Left ventricle myocardium inferior (tissue), 1 donor: ENCODE results near the gene TWF1. TPM values are rescaled to one million over a fixed set of nuclear protein-coding genes. Genes with fewer than 3 reads are reported as not detected.

Source experiments
- DNase-seq: peaks from one replicate; pipeline ENCODE4 v3.0.0-alpha.2; 2020
- H3K27ac ChIP-seq: fragments of 200-600 bp; replicated peaks from 2 replicates; pipeline ENCODE4 v1.8.0; 2021
- H3K27me3 ChIP-seq: fragments of 200-600 bp; 2 replicates; pipeline ENCODE4 v1.8.0; 2021; ENCODE audit warnings: low read depth
- H3K36me3 ChIP-seq: fragments of 200-600 bp; 2 replicates; pipeline ENCODE4 v1.8.0; 2021
- H3K4me1 ChIP-seq: fragments of 200-600 bp; 2 replicates; pipeline ENCODE4 v1.8.0; 2021
- H3K4me3 ChIP-seq: fragments of 200-600 bp; 2 replicates; pipeline ENCODE4 v1.8.0; 2021; ENCODE audit warnings: mild to moderate bottlenecking, moderate library complexity
- H3K9me3 ChIP-seq: fragments of 200-600 bp; replicated peaks from 2 replicates; pipeline ENCODE4 v1.8.0; 2021
- intact Hi-C: fragments of 100-400 bp; cut with micrococcal nuclease; formaldehyde crosslinking; loops from one replicate; pipeline ENCODE4 v1.11.0; 2022
- total RNA-seq: library from RNA; stranded (reverse); fragmentation: NEBNext Ultra II Directional; extraction: Animal tissue kit (Norgen Biotek cat#: 25700); gene quantifications from one replicate; pipeline ENCODE4 v1.2.1, GENCODE V29; 2021
- TF ChIP-seq, protein P1 (sequence below): fragments of 200-600 bp; IDR thresholded peaks from 2 replicates; pipeline ENCODE4 v1.8.0; 2021; ENCODE audit warnings: antibody characterized with exemption, mild to moderate bottlenecking, borderline replicate concordance
- donor health status: DM: no; HTN: yes; CAD: no; lungs with severe emphysema.

Gene TWF1
- total RNA-seq, 1 donor from 2014 or later, result 14.3 TPM

DNA sequence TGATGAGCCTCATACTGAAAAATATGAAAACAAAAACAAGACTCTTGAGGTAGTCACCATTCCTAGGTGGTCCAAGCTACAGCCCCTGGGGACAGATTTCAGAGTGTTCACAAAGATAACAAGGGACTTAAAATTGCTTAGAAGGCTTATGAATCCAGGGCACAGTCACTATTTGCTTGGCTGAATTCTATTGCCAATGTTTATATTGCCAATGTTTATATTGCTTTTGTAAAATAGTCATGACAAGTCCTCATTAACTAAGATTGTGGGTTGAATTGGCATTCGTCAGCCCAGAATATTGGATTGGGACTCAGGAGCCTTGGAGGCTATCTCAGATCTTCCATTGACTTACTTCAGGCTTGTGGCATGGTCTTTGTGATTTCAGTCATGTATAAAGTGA is 36.1 kb upstream of the TWF1 start:
- Histone ChIP-seq H3K36me3 (peaks cover 15% of the 10 kb centered on the region), H3K4me1 (peaks cover 2% of the 10 kb centered on the region), H3K4me3 (no peak overlapping the region), H3K27me3 (no peaks in the 10 kb centered on the region), H3K9me3 (no peaks in the 10 kb centered on the region), H3K27ac (no peak overlapping the region)
- DNase-seq, result no peak
- TF ChIP-seq, protein P1, sequence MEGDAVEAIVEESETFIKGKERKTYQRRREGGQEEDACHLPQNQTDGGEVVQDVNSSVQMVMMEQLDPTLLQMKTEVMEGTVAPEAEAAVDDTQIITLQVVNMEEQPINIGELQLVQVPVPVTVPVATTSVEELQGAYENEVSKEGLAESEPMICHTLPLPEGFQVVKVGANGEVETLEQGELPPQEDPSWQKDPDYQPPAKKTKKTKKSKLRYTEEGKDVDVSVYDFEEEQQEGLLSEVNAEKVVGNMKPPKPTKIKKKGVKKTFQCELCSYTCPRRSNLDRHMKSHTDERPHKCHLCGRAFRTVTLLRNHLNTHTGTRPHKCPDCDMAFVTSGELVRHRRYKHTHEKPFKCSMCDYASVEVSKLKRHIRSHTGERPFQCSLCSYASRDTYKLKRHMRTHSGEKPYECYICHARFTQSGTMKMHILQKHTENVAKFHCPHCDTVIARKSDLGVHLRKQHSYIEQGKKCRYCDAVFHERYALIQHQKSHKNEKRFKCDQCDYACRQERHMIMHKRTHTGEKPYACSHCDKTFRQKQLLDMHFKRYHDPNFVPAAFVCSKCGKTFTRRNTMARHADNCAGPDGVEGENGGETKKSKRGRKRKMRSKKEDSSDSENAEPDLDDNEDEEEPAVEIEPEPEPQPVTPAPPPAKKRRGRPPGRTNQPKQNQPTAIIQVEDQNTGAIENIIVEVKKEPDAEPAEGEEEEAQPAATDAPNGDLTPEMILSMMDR, result no peak
- intact Hi-C loops, result no loop called here

DNA sequence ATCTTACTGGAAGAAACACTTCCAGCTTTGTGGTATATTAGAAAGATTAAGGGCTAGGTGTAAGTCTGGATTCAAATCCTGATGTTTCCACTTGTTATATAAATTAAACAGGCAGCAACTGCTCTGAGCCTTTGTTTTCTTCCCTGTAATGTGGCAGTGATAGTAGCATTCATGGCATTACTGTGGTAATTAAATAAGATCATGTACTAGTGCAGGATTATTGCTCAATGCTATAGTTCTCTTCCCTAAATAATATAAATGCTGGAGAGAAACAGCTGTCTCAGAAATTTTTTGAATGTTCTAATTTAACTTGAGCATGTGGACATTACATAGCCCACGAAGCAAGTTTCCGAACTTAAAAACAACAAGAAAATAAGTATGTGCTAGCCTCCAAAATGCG is 35.1 kb upstream of the TWF1 start:
- Histone ChIP-seq H3K36me3 (peaks cover 15% of the 10 kb centered on the region), H3K9me3 (no peaks in the 10 kb centered on the region), H3K4me1 (peaks cover 12% of the 10 kb centered on the region), H3K27ac (no peak overlapping the region), H3K27me3 (no peaks in the 10 kb centered on the region), H3K4me3 (no peak overlapping the region)
- no peak for DNase-seq
- intact Hi-C loops, result no loop called here
- TF ChIP-seq, protein P1, result no peak

DNA sequence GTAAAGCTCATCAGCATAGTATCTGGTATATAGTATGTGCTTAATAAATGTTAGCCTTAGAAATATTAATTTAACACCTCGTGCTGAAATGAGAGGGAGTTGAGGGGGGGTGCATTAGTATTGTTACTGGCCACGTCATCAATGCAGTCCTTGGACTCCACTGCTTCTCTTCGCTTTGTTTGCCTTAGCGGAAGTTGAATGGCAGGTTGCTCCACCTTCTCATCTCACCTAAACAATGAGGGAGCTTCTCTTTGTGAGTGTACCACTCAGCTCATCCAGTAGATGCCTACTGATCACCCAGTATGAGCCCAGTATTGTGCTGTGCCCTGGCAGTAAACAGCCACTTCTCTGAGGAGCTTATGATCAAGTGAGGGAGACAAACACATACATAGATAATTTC is 34.2 kb upstream of the TWF1 start:
- Histone ChIP-seq H3K4me3 (no peak overlapping the region), H3K4me1 (peaks cover 16% of the 10 kb centered on the region), H3K27ac (no peak overlapping the region), H3K27me3 (no peaks in the 10 kb centered on the region), H3K9me3 (no peaks in the 10 kb centered on the region), H3K36me3 (peaks cover 10% of the 10 kb centered on the region)
- no peak for DNase-seq
- intact Hi-C loops, result no loop called here
- TF ChIP-seq, protein P1, result no peak

DNA sequence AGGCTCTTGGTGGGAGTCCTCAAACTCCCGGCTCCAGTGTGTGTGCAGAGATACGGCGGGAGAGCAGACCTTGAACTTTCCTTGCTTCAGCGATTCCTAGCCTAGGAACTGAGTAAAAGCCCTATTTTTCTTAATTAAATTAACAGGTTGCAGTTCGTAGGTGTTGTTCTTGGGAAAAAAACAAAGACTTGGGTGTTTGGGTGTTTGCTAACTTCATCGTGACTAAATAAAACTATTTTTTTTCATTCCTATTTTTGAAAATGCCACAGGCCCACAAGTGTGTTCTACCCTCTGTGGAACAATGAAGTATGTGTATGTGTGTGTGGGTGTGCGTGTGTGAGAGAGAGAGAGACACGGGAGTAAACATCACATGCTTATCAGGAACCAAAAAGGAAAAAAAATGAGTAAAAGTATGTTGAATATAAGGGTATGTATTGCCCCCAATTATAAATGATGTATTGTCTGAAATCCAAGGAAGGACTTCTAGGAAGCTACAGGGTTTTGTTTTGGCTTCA is 30.4 kb upstream of the TWF1 start:
- Histone ChIP-seq H3K4me1 (peaks cover 23% of the 10 kb centered on the region), H3K4me3 (peak overlapping the region; percentile 84), H3K27ac (peak overlapping the region; percentile 98), H3K9me3 (no peaks in the 10 kb centered on the region), H3K27me3 (no peaks in the 10 kb centered on the region), H3K36me3 (no peaks in the 10 kb centered on the region)
- DNase-seq, result no peak
- TF ChIP-seq, protein P1, result no peak
- intact Hi-C loops, result no loop called here

DNA sequence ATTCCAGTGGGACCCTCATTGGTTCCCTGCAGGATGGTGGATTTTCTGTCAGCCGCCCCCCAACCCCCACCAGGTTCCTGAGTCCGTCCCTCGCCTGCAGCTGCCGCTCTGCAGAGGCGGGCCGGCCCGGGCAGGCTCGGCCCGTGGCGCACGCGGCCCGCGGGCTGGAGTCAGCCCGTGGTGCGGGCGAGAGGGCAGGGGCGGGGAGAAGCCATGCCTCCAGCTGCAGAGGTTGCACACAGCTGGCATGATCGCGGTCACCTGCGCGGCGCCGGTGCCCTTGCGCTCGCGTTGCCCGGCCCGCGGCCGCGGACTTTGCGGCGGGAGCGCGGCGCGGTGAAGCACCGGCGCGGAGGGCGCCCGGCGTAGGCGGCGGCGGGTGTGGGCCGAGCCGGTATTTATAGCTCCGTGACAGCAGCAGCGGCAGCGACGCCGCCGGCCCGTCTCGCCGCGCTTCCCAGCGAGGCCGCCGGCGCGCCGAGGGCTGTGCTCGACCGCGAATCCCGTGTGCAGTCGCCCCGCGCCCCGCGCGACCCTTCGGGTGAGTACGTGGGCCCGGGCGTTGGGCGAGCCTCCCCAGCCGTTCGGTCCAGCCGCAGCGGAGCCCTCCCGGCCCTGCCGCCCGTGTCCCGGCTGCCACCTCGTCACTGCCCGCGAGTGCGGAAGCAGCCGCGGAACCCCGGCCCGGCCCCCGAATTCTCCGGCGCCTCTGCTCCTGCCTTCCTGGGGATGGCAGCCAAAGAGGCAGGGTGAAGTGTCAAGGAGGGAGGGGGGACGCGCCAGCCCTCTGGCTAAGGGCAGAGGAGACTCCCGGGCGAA is 29.7 kb upstream of the TWF1 start, which contains the start of gene TMEM117:
Gene TMEM117, plus strand, starts transcription at position 426 of the 819 bp plus-strand sequence.
- peak within 1 kb of the TSS; percentile 98 for H3K27ac ChIP-seq
- TF ChIP-seq, protein P1, result no peak
- peak within 1 kb of the TSS; percentile 84 for H3K4me3 ChIP-seq
- intact Hi-C loops, result no loop called here
- H3K4me1 ChIP-seq, result peaks cover 23% of the 10 kb centered on the region
- H3K9me3 ChIP-seq, result no peaks in the 10 kb centered on the region
- H3K36me3 ChIP-seq, result no peaks in the 10 kb centered on the region
- peak; percentile 83 for DNase-seq
- no peaks in the 10 kb centered on the region for H3K27me3 ChIP-seq
